Measurements from ENCODE around the gene ATP5PD. TPM values are rescaled to one million over a fixed set of nuclear protein-coding genes. Genes with fewer than 3 reads are reported as not detected.

ATP5PD gene
- total and polyA plus RNA-seq, 2 of the 8 experiments (the other 6 are each of a cell fraction or from before 2014, with no cell fraction given) = 335 to 407 TPM

DNA sequence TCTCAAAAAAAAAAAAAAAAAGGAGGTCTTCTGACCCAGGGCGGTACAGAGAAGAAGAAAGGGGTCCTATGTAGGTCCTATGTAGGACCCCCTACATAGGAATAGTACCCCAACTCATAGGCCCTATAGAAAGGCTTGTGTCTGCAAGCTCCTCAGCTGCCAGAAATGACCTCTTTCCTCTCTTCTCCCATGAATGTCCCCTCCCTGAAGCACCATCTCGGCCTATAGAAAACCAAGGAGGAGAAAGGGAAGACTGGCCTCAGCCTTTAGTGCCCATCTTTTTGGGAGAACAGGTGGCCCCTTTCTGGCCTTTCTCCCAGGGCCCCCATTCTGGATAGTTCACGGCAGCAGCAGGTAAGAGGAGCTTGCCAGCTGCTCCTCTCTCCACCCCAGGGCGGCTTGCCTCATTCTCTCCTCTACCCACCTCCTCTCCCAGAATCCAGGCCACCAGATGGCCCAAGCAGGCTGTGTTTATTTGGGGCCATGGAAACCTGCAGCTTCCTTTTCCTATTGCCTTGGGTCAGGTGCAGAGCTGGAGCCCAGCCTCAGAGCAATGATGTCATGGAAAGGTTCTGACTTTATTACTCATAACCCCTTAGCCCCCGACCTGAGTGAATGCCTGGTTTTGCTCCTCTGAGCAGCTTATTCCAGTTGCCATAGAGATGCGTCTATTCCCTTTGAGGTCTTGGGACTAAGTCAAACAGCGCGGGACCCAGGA lies 35.9 kb downstream of the ATP5PD start:
- FAIRE-seq (no peak), DNase-seq (ENCODE audit: low read depth in 1 of 2, low spot score in 2 of 2) (no peak)
- POLR2A ChIA-PET (ENCODE audit: partially characterized antibody) = interaction anchor here (0.6 to 5.8 kb wide), 16 partner anchors 12 to 250 kb away, joined by 3 to 87 read pairs (median 11); partner anchors contain the start of genes ATP5PD, CDR2L, HID1 and JPT1
- H3K56ac ChIP-seq (replicated peaks; ENCODE audit: insufficient read length, low read depth, low read length) = no peak overlapping the region
- H3K14ac ChIP-seq (ENCODE audit: insufficient read length) = no peak overlapping the region
- no peak overlapping the region for H3K9ac ChIP-seq (replicated peaks in 1 of 4; ENCODE audit: extremely low read depth in 1 of 4, low read depth in 3 of 4, low read length in 3 of 4)
- H3K4me3 ChIP-seq (ENCODE audit: extremely low read depth in 1 of 4, insufficient read depth in 2 of 4, low read depth in 3 of 4, low read length in 4 of 4) = no peak overlapping the region
- no peaks in the 10 kb centered on the region for H3K9me3 ChIP-seq (ENCODE audit: insufficient read depth in 2 of 2, low read depth in 1 of 2, low read length in 1 of 2)
- H3K36me3 ChIP-seq (ENCODE audit: control insufficient read depth in 2 of 4, insufficient read depth in 4 of 4, low read length in 3 of 4) = no peaks in the 10 kb centered on the region
- H2AK5ac ChIP-seq (ENCODE audit: low read depth, low read length) = no peak overlapping the region
- no peaks in the 10 kb centered on the region for H3K27me3 ChIP-seq (replicated peaks in 1 of 4; ENCODE audit: control insufficient read depth in 3 of 4, extremely low read depth in 1 of 4, insufficient read depth in 3 of 4, low read length in 3 of 4)
- H2BK20ac ChIP-seq (ENCODE audit: low read length) = no peak overlapping the region
- no peak overlapping the region for H3K4ac ChIP-seq (replicated peaks; ENCODE audit: insufficient read length, low read depth, low read length)
- H4K5ac ChIP-seq (ENCODE audit: insufficient read length, low read depth, low read length) = no peak overlapping the region
- WGBS, 2 experiments (ENCODE audit: extremely low coverage in 1 of 2, insufficient coverage in 1 of 2, insufficient read length in 1 of 2, insufficient replicate concordance in 2 of 2, low coverage in 1 of 2, low lambda C conversion rate in 2 of 2, missing lambda C conversion rate in 1 of 2) = 78% methylated on average over 8 of the region's 8 CpGs; no CpG with 5 or more reads in 1 of the 2 experiments
- no peak overlapping the region for H3K23ac ChIP-seq (ENCODE audit: insufficient read length)
- H2BK5ac ChIP-seq (ENCODE audit: low read depth, low read length) = no peak overlapping the region
- H3K27ac ChIP-seq (ENCODE audit: low read depth, low read length) = no peak overlapping the region
- no peak overlapping the region; the same call in 1 of the 2 replicates for H2BK15ac ChIP-seq (ENCODE audit: low read length)
- H3K4me2 ChIP-seq (ENCODE audit: insufficient read depth in 1 of 2, low read depth in 2 of 2, low read length in 2 of 2) = no peak overlapping the region; a peak in 1 of 4 replicates
- peaks cover 6% of the 10 kb centered on the region; the same call in 1 of the 2 replicates for H3K23me2 ChIP-seq (ENCODE audit: low read depth, low read length)
- no peak overlapping the region for H2BK120ac ChIP-seq (replicated peaks; ENCODE audit: low read depth, low read length)
- H2AFZ ChIP-seq (ENCODE audit: low read length) = no peak overlapping the region
- H3K79me2 ChIP-seq (ENCODE audit: control insufficient read depth in 1 of 2, insufficient read depth in 2 of 2, low read length in 2 of 2) = peaks cover 0 to 14% of the 10 kb centered on the region in 2 experiments; a peak in 2 of 4 replicates
- no peak overlapping the region for H4K91ac ChIP-seq (replicated peaks; ENCODE audit: insufficient read length, low read length)
- no peaks in the 10 kb centered on the region for H3K79me1 ChIP-seq (ENCODE audit: low read depth, low read length)
- no peak overlapping the region for H2BK12ac ChIP-seq (ENCODE audit: low read depth, low read length)
- peaks cover 0 to 15% (median 4%) of the 10 kb centered on the region in 4 experiments; a peak in 5 of 7 replicates for H3K4me1 ChIP-seq (replicated peaks in 1 of 4; ENCODE audit: control insufficient read depth in 3 of 4, insufficient read depth in 4 of 4, low read length in 3 of 4)
- H4K8ac ChIP-seq (ENCODE audit: extremely low read depth, insufficient read depth, low read length) = no peak overlapping the region
- peaks cover 0 to 2% of the 10 kb centered on the region in 2 experiments for H4K20me1 ChIP-seq (replicated peaks in 1 of 2; ENCODE audit: control insufficient read depth in 1 of 2, insufficient read depth in 2 of 2, low read length in 2 of 2)
- no peak overlapping the region for H3K18ac ChIP-seq (ENCODE audit: extremely low read depth, low read length)
- CTCF ChIA-PET (ENCODE audit: partially characterized antibody) = interaction anchor here (0.6 to 20.3 kb wide), 19 partner anchors 8 to 265 kb away, joined by 3 to 345 read pairs (median 4); partner anchors contain the start of gene CDR2L
- no peak for TF ChIP-seq BRCA1 (IDR thresholded peaks at IDR 0.05; ENCODE audit: low read depth, low read length)
- TF ChIP-seq KDM5A (IDR thresholded peaks at IDR 0.05; ENCODE audit: low read length) = no peak
- TF ChIP-seq TCF12 (IDR thresholded peaks at IDR 0.05; ENCODE audit: low read depth, low read length) = 0 out of 2 replicates have a peak, but pooled peaks have one; percentile 60
